ENCODE measurements around the gene F2RL2. TPM values are rescaled to one million over a fixed set of nuclear protein-coding genes. Genes with fewer than 3 reads are reported as not detected.

F2RL2 gene
- total and polyA plus RNA-seq, 2 donors (not counting 1 experiment from before 2014, with no cell fraction given) = not detected

- H3K4me1 Mint-ChIP-seq = no peaks in the 10 kb centered on the region
- no peak overlapping the region for H3K27ac Mint-ChIP-seq
- H3K27me3 Mint-ChIP-seq = no peaks in the 10 kb centered on the region
- Histone ChIP-seq H2AFZ (ENCODE audit: insufficient read depth, low read depth, low read length, poor library complexity, severe bottlenecking) (no peak overlapping the region), H3K27me3 (replicated peaks in 1 of 4; ENCODE audit: control extremely low read depth in 1 of 4, control insufficient read depth in 3 of 4, insufficient read depth in 4 of 4, low read length in 3 of 4) (no peaks in the 10 kb centered on the region), H3K4me1 (ENCODE audit: control insufficient read depth in 2 of 2, insufficient read depth in 2 of 2, low read length in 2 of 2) (no peaks in the 10 kb centered on the region), H3K9me3 (ENCODE audit: control extremely low read depth in 1 of 3, control insufficient read depth in 2 of 3, insufficient read depth in 1 of 3, low read length in 2 of 3) (no peaks in the 10 kb centered on the region), H3K4me2 (replicated peaks; ENCODE audit: low read depth, low read length, poor library complexity, severe bottlenecking) (no peak overlapping the region), H3K36me3 (replicated peaks in 1 of 2; ENCODE audit: control extremely low read depth in 1 of 2, control insufficient read depth in 1 of 2, extremely low read depth in 1 of 2, insufficient read depth in 2 of 2, low read length in 1 of 2) (no peaks in the 10 kb centered on the region), H3K79me2 (ENCODE audit: control insufficient read depth, insufficient read depth, low read length) (no peaks in the 10 kb centered on the region), H3K27ac (ENCODE audit: low read length in 2 of 2) (no peak overlapping the region), H3K9ac (ENCODE audit: low read length) (no peak overlapping the region), H4K20me1 (ENCODE audit: control insufficient read depth, insufficient read depth, low read length, poor library complexity, severe bottlenecking) (no peaks in the 10 kb centered on the region), H3K4me3 (ENCODE audit: control extremely low read depth in 1 of 5, extremely low read depth in 1 of 5, insufficient read depth in 1 of 5, low read depth in 2 of 5, low read length in 4 of 5) (no peak overlapping the region)
- H3K4me3 Mint-ChIP-seq = no peak overlapping the region
- DNase-seq (no peak), ATAC-seq (ENCODE audit: low read depth) (no peak)
- ChIA-PET CTCF (no interaction called here), POLR2A (no interaction called here)
- TF ChIP-seq EZH2 (IDR thresholded peaks at IDR 0.05; ENCODE audit: borderline replicate concordance, insufficient read depth, low read depth, low read length, poor library complexity, severe bottlenecking) (no peak), CTCF (IDR thresholded peaks at IDR 0.05) (no peak)
- WGBS (ENCODE audit: insufficient coverage) = 100% methylated on average over 1 of the region's 4 CpGs
- H3K9me3 Mint-ChIP-seq (ENCODE audit: insufficient read depth) = no peaks in the 10 kb centered on the region
- intact Hi-C loops (cut with micrococcal nuclease) = no loop called here
These were observed 6.0 kb downstream of the F2RL2 start for GRCh38 chr5:76617229-76617628.

- Histone ChIP-seq H3K79me2 (ENCODE audit: control insufficient read depth, insufficient read depth, low read length) (no peaks in the 10 kb centered on the region), H3K36me3 (replicated peaks in 1 of 2; ENCODE audit: control extremely low read depth in 1 of 2, control insufficient read depth in 1 of 2, extremely low read depth in 1 of 2, insufficient read depth in 2 of 2, low read length in 1 of 2) (no peaks in the 10 kb centered on the region), H3K4me2 (replicated peaks; ENCODE audit: low read depth, low read length, poor library complexity, severe bottlenecking) (no peak overlapping the region), H3K4me3 (ENCODE audit: control extremely low read depth in 1 of 5, extremely low read depth in 1 of 5, insufficient read depth in 1 of 5, low read depth in 2 of 5, low read length in 4 of 5) (no peak overlapping the region), H3K27ac (ENCODE audit: low read length in 2 of 2) (no peak overlapping the region), H4K20me1 (ENCODE audit: control insufficient read depth, insufficient read depth, low read length, poor library complexity, severe bottlenecking) (no peaks in the 10 kb centered on the region), H3K9me3 (ENCODE audit: control extremely low read depth in 1 of 3, control insufficient read depth in 2 of 3, insufficient read depth in 1 of 3, low read length in 2 of 3) (no peaks in the 10 kb centered on the region), H3K4me1 (ENCODE audit: control insufficient read depth in 2 of 2, insufficient read depth in 2 of 2, low read length in 2 of 2) (no peaks in the 10 kb centered on the region), H2AFZ (ENCODE audit: insufficient read depth, low read depth, low read length, poor library complexity, severe bottlenecking) (no peak overlapping the region), H3K9ac (ENCODE audit: low read length) (no peak overlapping the region), H3K27me3 (replicated peaks in 1 of 4; ENCODE audit: control extremely low read depth in 1 of 4, control insufficient read depth in 3 of 4, insufficient read depth in 4 of 4, low read length in 3 of 4) (no peaks in the 10 kb centered on the region)
- no peak for TF ChIP-seq EZH2 (IDR thresholded peaks at IDR 0.05; ENCODE audit: borderline replicate concordance, insufficient read depth, low read depth, low read length, poor library complexity, severe bottlenecking)
- ChIA-PET POLR2A (no interaction called here), CTCF (interaction anchor here (1.0 kb wide), 1 partner anchor 158 kb away, joined by 3 read pairs; no protein-coding TSS in a partner anchor)
- intact Hi-C loops (cut with micrococcal nuclease) = no loop called here
- Mint-ChIP-seq H3K9me3 (ENCODE audit: insufficient read depth) (no peaks in the 10 kb centered on the region), H3K27ac (no peak overlapping the region), H3K27me3 (no peaks in the 10 kb centered on the region), H3K4me3 (no peak overlapping the region), H3K4me1 (no peaks in the 10 kb centered on the region)
- WGBS (ENCODE audit: insufficient coverage) = 100% methylated on average over 1 of the region's 2 CpGs
- ATAC-seq (ENCODE audit: low read depth) = no peak
- no peak for DNase-seq
These were observed 7.0 kb downstream of the F2RL2 start for GRCh38 chr5:76616206-76616605.

Data from B cell (primary cell).